ENCODE measurements around the gene CEBPB. TPM values are rescaled to one million over a fixed set of nuclear protein-coding genes. Genes with fewer than 3 reads are reported as not detected.

CEBPB gene
- total RNA-seq, 1 experiment from 2014 or later = 22.6 TPM

DNA sequence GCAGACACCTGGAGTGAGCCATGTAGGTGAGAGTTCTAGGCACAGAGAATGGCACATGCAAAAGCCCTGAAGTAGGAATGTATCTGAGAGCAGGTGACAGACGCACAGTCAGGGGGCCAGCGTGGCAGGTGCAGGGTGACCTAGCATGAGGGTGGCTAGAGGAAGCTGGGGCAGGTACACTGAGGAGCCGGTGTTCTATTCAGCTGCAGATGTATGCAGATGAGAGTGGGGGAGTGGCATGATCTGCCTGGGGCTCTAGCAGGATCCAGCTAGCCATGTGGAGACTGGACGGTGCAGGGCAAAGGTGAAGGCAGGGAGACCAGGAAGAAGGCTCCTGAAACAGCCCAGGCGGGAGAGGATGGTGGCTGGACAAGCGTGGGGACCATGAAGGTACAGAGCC, 47.8 kb upstream of the CEBPB start:
- peaks cover 44 to 49% of the 10 kb centered on the region in 2 experiments for H3K4me1 Mint-ChIP-seq
- no peaks in the 10 kb centered on the region for H3K27me3 ChIP-seq (ENCODE audit: insufficient read depth, low read length)
- no peak overlapping the region for H3K9ac ChIP-seq (ENCODE audit: extremely low read depth, insufficient read length, low read length)
- H2BK5ac ChIP-seq (ENCODE audit: insufficient read length, low read length) = no peak overlapping the region
- TF ChIP-seq, protein P1, sequence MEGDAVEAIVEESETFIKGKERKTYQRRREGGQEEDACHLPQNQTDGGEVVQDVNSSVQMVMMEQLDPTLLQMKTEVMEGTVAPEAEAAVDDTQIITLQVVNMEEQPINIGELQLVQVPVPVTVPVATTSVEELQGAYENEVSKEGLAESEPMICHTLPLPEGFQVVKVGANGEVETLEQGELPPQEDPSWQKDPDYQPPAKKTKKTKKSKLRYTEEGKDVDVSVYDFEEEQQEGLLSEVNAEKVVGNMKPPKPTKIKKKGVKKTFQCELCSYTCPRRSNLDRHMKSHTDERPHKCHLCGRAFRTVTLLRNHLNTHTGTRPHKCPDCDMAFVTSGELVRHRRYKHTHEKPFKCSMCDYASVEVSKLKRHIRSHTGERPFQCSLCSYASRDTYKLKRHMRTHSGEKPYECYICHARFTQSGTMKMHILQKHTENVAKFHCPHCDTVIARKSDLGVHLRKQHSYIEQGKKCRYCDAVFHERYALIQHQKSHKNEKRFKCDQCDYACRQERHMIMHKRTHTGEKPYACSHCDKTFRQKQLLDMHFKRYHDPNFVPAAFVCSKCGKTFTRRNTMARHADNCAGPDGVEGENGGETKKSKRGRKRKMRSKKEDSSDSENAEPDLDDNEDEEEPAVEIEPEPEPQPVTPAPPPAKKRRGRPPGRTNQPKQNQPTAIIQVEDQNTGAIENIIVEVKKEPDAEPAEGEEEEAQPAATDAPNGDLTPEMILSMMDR (conservative IDR thresholded peaks at IDR 0.05) = no peak
- no peaks in the 10 kb centered on the region for H3K27me3 Mint-ChIP-seq (ENCODE audit: low read depth)
- peak; percentile 89 for DNase-seq
- no peaks in the 10 kb centered on the region for H3K9me3 ChIP-seq (ENCODE audit: control insufficient read depth, low read depth, low read length)
- no peak overlapping the region for H2BK120ac ChIP-seq (ENCODE audit: low read depth, low read length, poor library complexity, severe bottlenecking)
- no peak overlapping the region for H2AFZ ChIP-seq (ENCODE audit: low read length)
- no peak overlapping the region for H4K5ac ChIP-seq (ENCODE audit: insufficient read length, low read depth, low read length)
- no CpG with 5 or more reads among the region's 6 CpGs for WGBS (ENCODE audit: extremely low coverage, insufficient read length, low lambda C conversion rate)
- no peaks in the 10 kb centered on the region for H4K20me1 ChIP-seq (ENCODE audit: control insufficient read depth, insufficient read depth, insufficient read length)
- no peak overlapping the region for H3K23ac ChIP-seq (ENCODE audit: insufficient read length, low read depth, low read length)
- H3K56ac ChIP-seq (ENCODE audit: insufficient read length, low read depth, low read length) = no peak overlapping the region
- H3K27ac Mint-ChIP-seq = peak overlapping the region; percentile 33 to 89 (median 87)
- peaks cover 17% of the 10 kb centered on the region; the same call in 1 of the 2 replicates for H3K4me1 ChIP-seq (ENCODE audit: insufficient read depth, low read length)
- H2AK5ac ChIP-seq (ENCODE audit: insufficient read length, low read length) = no peak overlapping the region
- H2BK15ac ChIP-seq (ENCODE audit: low read depth, low read length) = no peak overlapping the region
- peaks cover 18 to 44% (median 39%) of the 10 kb centered on the region in 3 experiments for H3K36me3 Mint-ChIP-seq (ENCODE audit: insufficient read depth in 1 of 3, low read depth in 3 of 3)
- H3K79me1 ChIP-seq (ENCODE audit: insufficient read depth, low read depth, low read length, poor library complexity, severe bottlenecking) = peaks cover 14% of the 10 kb centered on the region
- H3K4ac ChIP-seq (ENCODE audit: low read depth, low read length) = no peak overlapping the region
- no peak overlapping the region for H3K27ac ChIP-seq (ENCODE audit: insufficient read length, low read depth, low read length)
- H3K4me2 ChIP-seq (ENCODE audit: insufficient read depth, insufficient read length, low read length) = no peak overlapping the region
- H3K79me2 ChIP-seq (ENCODE audit: insufficient read depth, low read length) = peaks cover 9% of the 10 kb centered on the region; the same call in 1 of the 2 replicates
- H4K91ac ChIP-seq (ENCODE audit: insufficient read length, low read depth, low read length) = no peak overlapping the region
- no peak overlapping the region for H4K8ac ChIP-seq (replicated peaks; ENCODE audit: insufficient read length, low read depth, low read length)
- H2BK20ac ChIP-seq (ENCODE audit: low read depth, low read length, poor library complexity, severe bottlenecking) = no peak overlapping the region
- H3K23me2 ChIP-seq (ENCODE audit: insufficient read length, low read depth, low read length, poor library complexity, severe bottlenecking) = no peaks in the 10 kb centered on the region
- no peaks in the 10 kb centered on the region for H3K9me3 Mint-ChIP-seq
- peak overlapping the region in 1 of 2 experiments; percentile 56; a peak in 3 of 5 replicates for H3K4me3 Mint-ChIP-seq
- no peak overlapping the region for H3K18ac ChIP-seq (ENCODE audit: insufficient read length, low read depth, low read length)
- H3K14ac ChIP-seq (ENCODE audit: insufficient read depth, low read length) = no peak overlapping the region
- no peak overlapping the region for H2BK12ac ChIP-seq (ENCODE audit: insufficient read length, low read depth, low read length)
- H3T11ph ChIP-seq (ENCODE audit: low read length) = no peak overlapping the region
